GM18951 (cell line): Measurements from ENCODE around the gene BAAT.

Source experiments
- POLR2A ChIP-seq: IDR thresholded peaks from 4 replicates; pipeline ENCODE4 v1.6.1; 2011; ENCODE audit warnings: mild to moderate bottlenecking; ENCODE audit not compliant: insufficient read length, insufficient read depth; ENCODE audit errors: extremely low read depth
- in situ Hi-C: fragments of 300-500 bp; cut with MboI; formaldehyde crosslinking; loops from one replicate; pipeline ENCODE4 v1.12.0; 2022; ENCODE audit warnings: low sequenced_read_pairs, mixed read lengths, inconsistent platforms; ENCODE audit not compliant: unreplicated experiment

Gene BAAT

GRCh38 chr9:101388507-101388993, 3.7 kb upstream of the BAAT start:
- in situ Hi-C loops, result no loop called here
- no peak for TF ChIP-seq POLR2A

- TF ChIP-seq POLR2A, result no peak
- in situ Hi-C loops, result no loop called here
These were observed 3.2 kb upstream of the BAAT start for GRCh38 chr9:101387871-101388506.

GRCh38 chr9:101383361-101383760, 1.4 kb downstream of the BAAT start:
- no peak for TF ChIP-seq POLR2A
- in situ Hi-C loops, result no loop called here

- in situ Hi-C loops, result no loop called here
- no peak for TF ChIP-seq POLR2A
These were observed 2.9 kb downstream of the BAAT start for GRCh38 chr9:101381833-101382342.

GRCh38 chr9:101381118-101381517, 3.7 kb downstream of the BAAT start:
- in situ Hi-C loops, result no loop called here
- TF ChIP-seq POLR2A, result no peak

- no peak for TF ChIP-seq POLR2A
- in situ Hi-C loops, result no loop called here
These were observed 4.5 kb downstream of the BAAT start for GRCh38 chr9:101380295-101380694.

GRCh38 chr9:101376111-101376848, 8.5 kb downstream of the BAAT start:
- in situ Hi-C loops, result no loop called here
- TF ChIP-seq POLR2A, result no peak

- no peak for TF ChIP-seq POLR2A
- in situ Hi-C loops, result no loop called here
These were observed 9.3 kb downstream of the BAAT start for GRCh38 chr9:101375546-101375945.

GRCh38 chr9:101372327-101373118, 12.3 kb downstream of the BAAT start:
- in situ Hi-C loops, result no loop called here
- TF ChIP-seq POLR2A, result no peak

- TF ChIP-seq POLR2A, result no peak
- in situ Hi-C loops, result no loop called here
These were observed 13.0 kb downstream of the BAAT start for GRCh38 chr9:101371813-101372212.

GRCh38 chr9:101369884-101370531, 14.8 kb downstream of the BAAT start:
- in situ Hi-C loops, result no loop called here
- no peak for TF ChIP-seq POLR2A

- no peak for TF ChIP-seq POLR2A
- in situ Hi-C loops, result no loop called here
These were observed 15.5 kb downstream of the BAAT start for GRCh38 chr9:101369286-101369685.

- TF ChIP-seq POLR2A, result no peak
These were observed 17.5 kb downstream of the BAAT start for GRCh38 chr9:101367323-101367722.

More at GRCh38 chr9:101367323-101367722, 17.5 kb downstream of the BAAT start:
- in situ Hi-C loops, result no loop called here
